K562 (cell line): ENCODE results near the gene IL1RN. TPM values are rescaled to one million over a fixed set of nuclear protein-coding genes. Genes with fewer than 3 reads are reported as not detected.
A peak's percentile ranks its signal among the peaks of the same experiment; 100 is the strongest.

Experiments used
- BHLHE40 ChIP-seq: IDR thresholded peaks from 2 replicates; pipeline ENCODE4 v1.6.1; 2011; ENCODE audit warnings: low read length, improper control_type of control experiment
- CAMTA2 ChIP-seq: fragments of 250-450 bp; sonication (Bioruptor Pico); conservative IDR thresholded peaks from 2 replicates; pipeline ENCODE4 v1.5.1; 2022
- CEBPZ ChIP-seq: fragments of 150-350 bp; IDR thresholded peaks from 2 replicates; pipeline ENCODE4 v1.6.1; 2014; ENCODE audit warnings: low read depth, mild to moderate bottlenecking, low read length, borderline replicate concordance
- EHMT2 ChIP-seq: fragments of 450-650 bp; IDR thresholded peaks from 2 replicates; pipeline ENCODE4 v1.6.1; 2018; ENCODE audit warnings: antibody characterized with exemption
- GABPA ChIP-seq: fragments of 200-800 bp; sonication (Bioruptor generic); conservative IDR thresholded peaks from 2 replicates; pipeline ENCODE4 v1.6.1; 2016; ENCODE audit warnings: low read depth, missing genetic modification characterization, missing compliant biosample characterization
- HEY1 ChIP-seq: fragments of 250-450 bp; sonication (Bioruptor Pico); IDR thresholded peaks from 2 replicates; pipeline ENCODE4 v1.5.0; 2020; ENCODE audit warnings: mild to moderate bottlenecking, moderate library complexity, borderline replicate concordance
- HMBOX1 ChIP-seq: sonication (generic); IDR thresholded peaks from 2 replicates; pipeline ENCODE4 v1.6.1; 2016
- ILF3 ChIP-seq: fragments of 450-650 bp; IDR thresholded peaks from 2 replicates; pipeline ENCODE4 v1.6.1; 2018; ENCODE audit warnings: antibody characterized with exemption, mild to moderate bottlenecking, moderate library complexity, borderline replicate concordance
- NBN ChIP-seq: fragments of 450-650 bp; IDR thresholded peaks from 2 replicates; pipeline ENCODE4 v1.6.1; 2016; ENCODE audit warnings: low read depth, mild to moderate bottlenecking
- POLR2B ChIP-seq: fragments of 450-650 bp; IDR thresholded peaks from 2 replicates; pipeline ENCODE4 v1.6.1; 2018; ENCODE audit warnings: low read depth; ENCODE audit not compliant: partially characterized antibody
- POLR2G ChIP-seq: fragments of 200-400 bp; formaldehyde crosslinking; IDR thresholded peaks from 2 replicates; pipeline ENCODE4 v1.6.1; 2017; ENCODE audit warnings: low read depth, mild to moderate bottlenecking, antibody characterized with exemption, low read length, moderate library complexity
- RBBP5 ChIP-seq: fragments of 200-600 bp; sonication (generic); IDR thresholded peaks from 2 replicates; pipeline ENCODE4 v1.6.1; 2012; ENCODE audit warnings: borderline replicate concordance, mild to moderate bottlenecking, low read length, control low read depth, inconsistent platforms; ENCODE audit not compliant: insufficient read depth, poor library complexity, severe bottlenecking
- SIN3A ChIP-seq, 2 experiments: fragments of 150-350 bp in 1 of 2; IDR thresholded peaks; 2 replicates each; pipeline ENCODE4 v1.6.1; 2011 to 2016; ENCODE audit warnings: borderline replicate concordance in 2 of 2, low read depth in 2 of 2, low read length in 2 of 2, mild to moderate bottlenecking in 2 of 2, moderate library complexity in 2 of 2; ENCODE audit not compliant: control insufficient read depth in 1 of 2
- SMARCA5 ChIP-seq: fragments of 450-650 bp; IDR thresholded peaks from 2 replicates; pipeline ENCODE4 v1.6.1; 2016
- TAF9B ChIP-seq: fragments of 450-650 bp; IDR thresholded peaks from 2 replicates; pipeline ENCODE4 v1.6.1; 2018; ENCODE audit warnings: mild to moderate bottlenecking; ENCODE audit not compliant: partially characterized antibody
- TBP ChIP-seq: optimal IDR thresholded peaks from 2 replicates; pipeline ENCODE3; 2011; ENCODE audit warnings: low read depth, low read length, improper control_type of control experiment
- XRCC3 ChIP-seq: fragments of 450-650 bp; IDR thresholded peaks from 2 replicates; pipeline ENCODE4 v1.6.1; 2017; ENCODE audit warnings: mild to moderate bottlenecking, moderate library complexity
- ZNF395 ChIP-seq: fragments of 200-800 bp; sonication (Bioruptor generic); IDR thresholded peaks from 2 replicates; pipeline ENCODE4 v1.6.1; 2017; ENCODE audit warnings: missing genetic modification characterization, missing compliant biosample characterization
- polyA plus RNA-seq, 8 experiments: library from polyadenylated mRNA; depleted of rRNA in 4 of 8; stranded (reverse) in 5 of 8; unstranded in 3 of 8; fragments of >200 nt; fragmentation: Nextera tagmentation in 2 of 8; fragmentation: Illumina TruSeq in 1 of 8; extraction: Ambion mirVana in 2 of 8; extraction: Trizol in 1 of 8; gene quantifications; 2 replicates each; pipeline versions ENCODE4 v1.2.1 to v1.2.3, GENCODE V29; 2011 to 2014; ENCODE audit warnings: inconsistent platforms in 1 of 8, missing spikeins in 1 of 8
- total RNA-seq, 7 experiments: library from RNA; depleted of rRNA in 6 of 7; stranded (reverse); fragments of >200 nt in 6 of 7; fragmentation: Illumina TruSeq in 2 of 7; extraction: Trizol in 2 of 7; gene quantifications; 2 replicates each; pipeline versions ENCODE4 v1.2.1 to v1.2.3, GENCODE V29; 2011 to 2021; ENCODE audit warnings: low replicate concordance in 1 of 7
- TF ChIP-seq, protein P1 (sequence below): fragments of 250-450 bp; sonication (Bioruptor Pico); IDR thresholded peaks from 2 replicates; pipeline ENCODE4 v1.8.0; 2021; ENCODE audit warnings: mild to moderate bottlenecking, moderate library complexity

IL1RN gene
- total and polyA plus RNA-seq, 9 of the 15 experiments (the other 6 are each of a cell fraction or from before 2014, with no cell fraction given), result 0.13 TPM; not detected in 8

GRCh38 chr2:113173542-113174375 lies 46.4 kb downstream of the IL1RN start, which contains the start of gene PSD4 (continued):
- TF ChIP-seq ZNF395 (peak; percentile 80), POLR2B (peak; percentile 76), GABPA (tag) (peak; percentile 91), CAMTA2 (no peak), XRCC3 (no peak), SIN3A (IDR thresholded peaks at IDR 0.05; ENCODE audit: borderline replicate concordance in 2 of 2, control insufficient read depth in 1 of 2, low read depth in 2 of 2, low read length in 2 of 2) (peak in 1 of 2 experiments; percentile 88; a peak in 1 of 4 replicates), ILF3 (no peak), EHMT2 (no peak; the same call in 1 of the 2 replicates), HMBOX1 (no peak), SMARCA5 (no peak), BHLHE40 (peak; percentile 39; the same call in 1 of the 2 replicates), HEY1 (CRISPR knock-in tag) (no peak), RBBP5 (no peak), TAF9B (peak; percentile 63), CEBPZ (no peak), POLR2G (peak; percentile 89), TBP (peak; percentile 64), NBN (0 out of 2 replicates have a peak, but pooled peaks have one; percentile 18)
- TF ChIP-seq, protein P1, sequence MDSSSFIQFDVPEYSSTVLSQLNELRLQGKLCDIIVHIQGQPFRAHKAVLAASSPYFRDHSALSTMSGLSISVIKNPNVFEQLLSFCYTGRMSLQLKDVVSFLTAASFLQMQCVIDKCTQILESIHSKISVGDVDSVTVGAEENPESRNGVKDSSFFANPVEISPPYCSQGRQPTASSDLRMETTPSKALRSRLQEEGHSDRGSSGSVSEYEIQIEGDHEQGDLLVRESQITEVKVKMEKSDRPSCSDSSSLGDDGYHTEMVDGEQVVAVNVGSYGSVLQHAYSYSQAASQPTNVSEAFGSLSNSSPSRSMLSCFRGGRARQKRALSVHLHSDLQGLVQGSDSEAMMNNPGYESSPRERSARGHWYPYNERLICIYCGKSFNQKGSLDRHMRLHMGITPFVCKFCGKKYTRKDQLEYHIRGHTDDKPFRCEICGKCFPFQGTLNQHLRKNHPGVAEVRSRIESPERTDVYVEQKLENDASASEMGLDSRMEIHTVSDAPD (CRISPR knock-in tag), result no peak
